Esophagus squamous epithelium (tissue), 5 donors: Measurements from ENCODE around the gene GRIK2. TPM values are rescaled to one million over a fixed set of nuclear protein-coding genes. Genes with fewer than 3 reads are reported as not detected.

Experiments
- DNase-seq: peaks from one replicate; lab custom pipeline; 2025; lab: John Stamatoyannopoulos, UW
- H3K27ac ChIP-seq, 4 donors: fragments of 200-600 bp; sonication (generic); one replicate each; pipeline ENCODE4 v1.5.1; 2016 to 2019; ENCODE audit warnings: mild to moderate bottlenecking in 1 of 4
- H3K27me3 ChIP-seq, 4 donors: fragments of 200-600 bp; sonication (generic); 1 replicate in 3 of 4; 2 replicates in 1 of 4; pipeline versions ENCODE4 v1.5.1 to v1.6.0; 2017 to 2021; ENCODE audit warnings: antibody characterized with exemption in 1 of 4
- H3K36me3 ChIP-seq, 3 donors: fragments of 200-600 bp; sonication (generic); one replicate each; pipeline ENCODE4 v1.5.1; 2016 to 2019
- H3K4me1 ChIP-seq, 3 donors: fragments of 200-600 bp; sonication (generic); one replicate each; pipeline ENCODE4 v1.5.1; 2017 to 2019
- H3K4me3 ChIP-seq, 4 donors: fragments of 200-600 bp; sonication (generic); 1 replicate in 3 of 4; 2 replicates in 1 of 4; pipeline ENCODE4 v1.5.1; 2016 to 2019; ENCODE audit warnings: mild to moderate bottlenecking in 2 of 4, moderate library complexity in 1 of 4
- H3K9me3 ChIP-seq, 3 donors: fragments of 200-600 bp; sonication (generic); one replicate each; pipeline ENCODE4 v1.5.1; 2016 to 2019
- POLR2A ChIP-seq, 4 donors: fragments of 450-650 bp; IDR thresholded peaks; one replicate each; pipeline ENCODE4 v1.6.1; 2017; ENCODE audit warnings: antibody characterized with exemption in 4 of 4, mild to moderate bottlenecking in 4 of 4, moderate library complexity in 3 of 4
- WGBS, 2 donors: methylation state at CpG; one replicate each; pipeline ENCODE4 v1.1.5; 2018; 5-methylcytosine and 5-hydroxymethylcytosine counted together
- intact Hi-C: fragments of 100-400 bp; cut with DNase I; formaldehyde crosslinking; loops from one replicate; pipeline ENCODE4 v1.15.0; 2022
- total RNA-seq, 4 donors: library from RNA; depleted of rRNA; stranded (reverse); fragments of >200 nt; gene quantifications; one replicate each; pipeline ENCODE4 v1.1.0, GENCODE V29; 2016
- TF ChIP-seq, protein P1 (sequence below), 6 experiments: fragments of 450-650 bp in 4 of 6; fragments of 200-600 bp in 2 of 6; sonication (generic) in 2 of 6; IDR thresholded peaks; one replicate each; pipeline ENCODE4 v1.5.1; 2016 to 2019; ENCODE audit warnings: antibody characterized with exemption in 6 of 6, mild to moderate bottlenecking in 4 of 6, moderate library complexity in 4 of 6
- donor health status: DM: yes; HTN: yes; CAD: no.

The GRIK2 gene
- total RNA-seq, 4 donors from 2014 or later, result 0.19 TPM; not detected in 3

DNA sequence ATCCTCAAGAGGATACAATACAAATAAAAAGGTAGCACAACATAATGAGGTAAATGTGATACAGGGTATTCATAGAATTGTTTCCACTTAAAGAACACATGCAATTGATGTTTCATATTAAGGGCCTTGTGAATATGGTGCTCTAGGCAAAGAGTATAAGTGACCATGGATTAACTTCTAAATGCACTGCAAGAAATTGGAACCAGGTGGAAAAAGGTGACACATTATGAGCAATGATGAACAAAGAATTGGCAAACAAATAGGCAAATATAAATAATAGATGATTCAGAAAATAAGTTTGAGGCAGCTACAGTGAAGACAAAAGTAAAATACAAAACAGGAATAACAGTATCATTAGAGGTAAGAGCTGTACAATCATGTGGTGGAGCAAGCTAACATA, 192.0 kb downstream of the GRIK2 start:
- Histone ChIP-seq H3K9me3 (no peaks in the 10 kb centered on the region), H3K27ac (no peak overlapping the region), H3K27me3 (no peaks in the 10 kb centered on the region), H3K36me3 (no peaks in the 10 kb centered on the region), H3K4me1 (no peaks in the 10 kb centered on the region), H3K4me3 (no peak overlapping the region)
- intact Hi-C loops, result no loop called here
- no peak for TF ChIP-seq POLR2A (IDR thresholded peaks at IDR 0.05)
- TF ChIP-seq, protein P1, sequence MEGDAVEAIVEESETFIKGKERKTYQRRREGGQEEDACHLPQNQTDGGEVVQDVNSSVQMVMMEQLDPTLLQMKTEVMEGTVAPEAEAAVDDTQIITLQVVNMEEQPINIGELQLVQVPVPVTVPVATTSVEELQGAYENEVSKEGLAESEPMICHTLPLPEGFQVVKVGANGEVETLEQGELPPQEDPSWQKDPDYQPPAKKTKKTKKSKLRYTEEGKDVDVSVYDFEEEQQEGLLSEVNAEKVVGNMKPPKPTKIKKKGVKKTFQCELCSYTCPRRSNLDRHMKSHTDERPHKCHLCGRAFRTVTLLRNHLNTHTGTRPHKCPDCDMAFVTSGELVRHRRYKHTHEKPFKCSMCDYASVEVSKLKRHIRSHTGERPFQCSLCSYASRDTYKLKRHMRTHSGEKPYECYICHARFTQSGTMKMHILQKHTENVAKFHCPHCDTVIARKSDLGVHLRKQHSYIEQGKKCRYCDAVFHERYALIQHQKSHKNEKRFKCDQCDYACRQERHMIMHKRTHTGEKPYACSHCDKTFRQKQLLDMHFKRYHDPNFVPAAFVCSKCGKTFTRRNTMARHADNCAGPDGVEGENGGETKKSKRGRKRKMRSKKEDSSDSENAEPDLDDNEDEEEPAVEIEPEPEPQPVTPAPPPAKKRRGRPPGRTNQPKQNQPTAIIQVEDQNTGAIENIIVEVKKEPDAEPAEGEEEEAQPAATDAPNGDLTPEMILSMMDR (IDR thresholded peaks at IDR 0.05), result no peak
- no peak for DNase-seq

DNA sequence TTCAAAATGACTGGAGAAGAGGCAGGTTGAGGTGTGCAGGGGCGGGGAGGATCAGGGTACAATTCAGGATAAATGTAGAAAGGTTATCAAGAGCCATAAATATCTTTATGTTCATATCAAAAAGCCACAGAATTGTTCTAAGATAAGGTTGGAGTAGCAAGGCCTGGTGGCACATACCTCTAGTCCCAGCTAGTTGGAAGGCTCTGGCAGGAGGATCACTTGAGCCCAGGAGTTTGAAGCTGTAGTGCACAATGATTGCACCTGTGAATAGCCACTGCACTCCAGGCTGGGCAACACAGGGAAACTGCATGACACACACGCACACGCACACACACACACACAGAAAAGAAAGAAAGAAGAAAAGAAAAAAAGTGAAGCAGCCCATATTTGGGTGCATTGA, 194.8 kb downstream of the GRIK2 start:
- no peak overlapping the region for H3K4me3 ChIP-seq
- no peaks in the 10 kb centered on the region for H3K27me3 ChIP-seq
- H3K4me1 ChIP-seq, result no peaks in the 10 kb centered on the region
- H3K27ac ChIP-seq, result no peak overlapping the region
- WGBS, 2 donors, result 77 to 91% methylated on average over 3 of the region's 3 CpGs
- no peaks in the 10 kb centered on the region for H3K9me3 ChIP-seq
- TF ChIP-seq, protein P1 (IDR thresholded peaks at IDR 0.05), result no peak
- TF ChIP-seq POLR2A (IDR thresholded peaks at IDR 0.05), result no peak
- intact Hi-C loops, result no loop called here
- H3K36me3 ChIP-seq, result no peaks in the 10 kb centered on the region
- DNase-seq, result no peak

DNA sequence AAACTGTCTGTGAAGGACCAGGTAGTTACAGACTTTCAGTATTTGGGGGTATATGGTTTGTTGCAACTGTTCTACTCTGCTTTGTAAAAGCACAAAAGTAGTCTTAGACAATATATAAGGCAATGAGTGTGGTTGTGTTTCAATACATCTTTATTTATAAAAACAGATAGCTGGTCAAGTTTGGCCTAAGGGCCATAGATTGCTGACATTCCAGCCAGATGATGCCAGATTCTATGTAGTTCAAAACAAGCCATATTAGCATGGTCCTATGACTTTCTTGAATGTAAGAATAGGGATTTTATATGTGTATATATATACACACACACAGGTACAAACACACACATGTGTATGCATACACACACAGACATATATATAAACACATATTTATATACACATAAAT, 201.8 kb downstream of the GRIK2 start:
- DNase-seq, result no peak
- Histone ChIP-seq H3K27ac (no peak overlapping the region), H3K4me1 (no peaks in the 10 kb centered on the region), H3K9me3 (no peaks in the 10 kb centered on the region), H3K27me3 (no peaks in the 10 kb centered on the region), H3K36me3 (no peaks in the 10 kb centered on the region), H3K4me3 (no peak overlapping the region)
- TF ChIP-seq POLR2A (IDR thresholded peaks at IDR 0.05), result no peak
- TF ChIP-seq, protein P1 (IDR thresholded peaks at IDR 0.05), result no peak
- intact Hi-C loops, result no loop called here

DNA sequence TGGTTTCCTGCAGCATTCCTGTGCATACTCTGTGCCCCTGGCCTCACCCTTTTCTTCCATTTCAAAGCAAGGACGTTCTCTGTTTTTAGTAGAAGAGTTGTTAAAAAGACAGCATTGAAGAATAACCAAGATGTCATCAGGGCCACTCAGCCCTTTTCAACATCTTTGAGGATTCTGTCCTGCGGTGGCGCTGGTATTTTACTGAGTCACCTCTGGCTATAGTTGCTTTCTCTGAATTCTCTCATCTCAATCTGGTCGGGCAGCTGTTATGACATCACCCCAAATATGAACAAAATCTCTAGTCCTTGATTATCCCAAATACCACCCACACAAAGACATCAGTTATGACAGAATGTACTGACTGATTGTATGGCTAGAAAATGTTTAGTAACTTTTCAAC, 204.2 kb downstream of the GRIK2 start:
- no peak overlapping the region for H3K4me3 ChIP-seq
- TF ChIP-seq, protein P1 (IDR thresholded peaks at IDR 0.05), result no peak
- TF ChIP-seq POLR2A (IDR thresholded peaks at IDR 0.05), result no peak
- DNase-seq, result no peak
- H3K27ac ChIP-seq, result no peak overlapping the region
- H3K9me3 ChIP-seq, result no peaks in the 10 kb centered on the region
- H3K27me3 ChIP-seq, result no peaks in the 10 kb centered on the region
- no peaks in the 10 kb centered on the region for H3K36me3 ChIP-seq
- intact Hi-C loops, result no loop called here
- H3K4me1 ChIP-seq, result no peaks in the 10 kb centered on the region
- 35 to 54% methylated on average over 4 of the region's 4 CpGs for WGBS, 2 donors

- Histone ChIP-seq H3K9me3 (no peaks in the 10 kb centered on the region), H3K27ac (no peak overlapping the region), H3K36me3 (no peaks in the 10 kb centered on the region), H3K4me1 (no peaks in the 10 kb centered on the region), H3K27me3 (no peaks in the 10 kb centered on the region), H3K4me3 (no peak overlapping the region)
- 80 to 86% methylated on average over 5 of the region's 5 CpGs for WGBS, 2 donors
- intact Hi-C loops, result no loop called here
- no peak for DNase-seq
- TF ChIP-seq, protein P1 (IDR thresholded peaks at IDR 0.05), result no peak
- no peak for TF ChIP-seq POLR2A (IDR thresholded peaks at IDR 0.05)
These were observed 211.9 kb downstream of the GRIK2 start for GRCh38 chr6:101605426-101605825.
